GM12864 (cell line): ENCODE results near the gene TRABD.
A peak's percentile ranks its signal among the peaks of the same experiment; 100 is the strongest.

Experiments
- DNase-seq: peaks from one replicate; pipeline ENCODE4 v3.0.0-alpha.2; 2011; ENCODE audit warnings: low read depth
- H3K4me3 ChIP-seq: 2 replicates; pipeline ENCODE4 v1.5.1; 2011; ENCODE audit warnings: mild to moderate bottlenecking, low read depth, low read length, control low read depth
- CTCF ChIP-seq: IDR thresholded peaks from 2 replicates; pipeline ENCODE4 v1.5.1; 2011; ENCODE audit warnings: low read depth, mild to moderate bottlenecking, moderate library complexity, low read length, control low read depth, inconsistent platforms; ENCODE audit errors: missing control alignments

The TRABD gene

GRCh38 chr22:50183141-50183971 lies 2.4 kb upstream of the TRABD start:
- no peak overlapping the region for H3K4me3 ChIP-seq
- no peak for TF ChIP-seq CTCF
- no peak for DNase-seq

GRCh38 chr22:50184004-50184901 lies 1.5 kb upstream of the TRABD start:
- no peak overlapping the region for H3K4me3 ChIP-seq
- no peak for TF ChIP-seq CTCF
- DNase-seq, result no peak

GRCh38 chr22:50184902-50185374 lies 775 bp upstream of the TRABD start:
- DNase-seq, result no peak
- TF ChIP-seq CTCF, result no peak
- peak overlapping the region; percentile 46 for H3K4me3 ChIP-seq

- no peak for DNase-seq
- TF ChIP-seq CTCF, result no peak
- peak overlapping the region; percentile 72 for H3K4me3 ChIP-seq
Observed at GRCh38 chr22:50186181-50186714, 535 bp downstream of the TRABD start.

GRCh38 chr22:50186761-50187523 lies 1.2 kb downstream of the TRABD start:
- H3K4me3 ChIP-seq, result peak overlapping the region; percentile 72
- no peak for TF ChIP-seq CTCF
- DNase-seq, result no peak

GRCh38 chr22:50188356-50188755 lies 2.6 kb downstream of the TRABD start:
- H3K4me3 ChIP-seq, result no peak overlapping the region
- TF ChIP-seq CTCF, result no peak
- DNase-seq, result no peak
